ENCODE data around the gene IRAK2. TPM values are rescaled to one million over a fixed set of nuclear protein-coding genes. Genes with fewer than 3 reads are reported as not detected.

Gene IRAK2
- total RNA-seq, 1 experiment from 2014 or later = 4.2 TPM

DNA sequence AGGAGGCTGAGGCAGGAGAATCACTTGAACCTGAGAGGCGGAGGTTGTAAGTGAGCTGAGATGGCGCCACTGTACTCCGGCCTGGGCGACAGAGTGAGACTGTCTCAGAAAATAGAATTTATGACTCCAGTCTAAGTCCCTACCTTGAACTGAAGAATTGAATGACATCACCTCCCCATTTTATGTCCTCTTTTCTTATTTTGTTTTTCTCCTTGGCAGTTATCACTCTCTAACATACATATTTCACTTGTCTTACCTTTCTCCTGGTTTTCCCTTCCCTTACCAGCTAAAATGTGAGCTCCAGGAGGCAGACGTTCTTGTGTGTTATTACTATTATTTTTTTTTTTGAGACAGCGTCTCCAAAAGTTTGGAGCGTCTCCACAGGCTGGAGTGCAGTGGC is 91.1 kb downstream of the IRAK2 start:
- H3K36me3 ChIP-seq (ENCODE audit: control insufficient read depth, insufficient read depth, low read length) = no peaks in the 10 kb centered on the region; the same call in 1 of the 2 replicates
- TF ChIP-seq, protein P1, sequence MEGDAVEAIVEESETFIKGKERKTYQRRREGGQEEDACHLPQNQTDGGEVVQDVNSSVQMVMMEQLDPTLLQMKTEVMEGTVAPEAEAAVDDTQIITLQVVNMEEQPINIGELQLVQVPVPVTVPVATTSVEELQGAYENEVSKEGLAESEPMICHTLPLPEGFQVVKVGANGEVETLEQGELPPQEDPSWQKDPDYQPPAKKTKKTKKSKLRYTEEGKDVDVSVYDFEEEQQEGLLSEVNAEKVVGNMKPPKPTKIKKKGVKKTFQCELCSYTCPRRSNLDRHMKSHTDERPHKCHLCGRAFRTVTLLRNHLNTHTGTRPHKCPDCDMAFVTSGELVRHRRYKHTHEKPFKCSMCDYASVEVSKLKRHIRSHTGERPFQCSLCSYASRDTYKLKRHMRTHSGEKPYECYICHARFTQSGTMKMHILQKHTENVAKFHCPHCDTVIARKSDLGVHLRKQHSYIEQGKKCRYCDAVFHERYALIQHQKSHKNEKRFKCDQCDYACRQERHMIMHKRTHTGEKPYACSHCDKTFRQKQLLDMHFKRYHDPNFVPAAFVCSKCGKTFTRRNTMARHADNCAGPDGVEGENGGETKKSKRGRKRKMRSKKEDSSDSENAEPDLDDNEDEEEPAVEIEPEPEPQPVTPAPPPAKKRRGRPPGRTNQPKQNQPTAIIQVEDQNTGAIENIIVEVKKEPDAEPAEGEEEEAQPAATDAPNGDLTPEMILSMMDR (IDR thresholded peaks at IDR 0.05; ENCODE audit: insufficient read depth in 1 of 2, low read depth in 1 of 2, low read length in 1 of 2, severe bottlenecking in 1 of 2, unreplicated experiment in 1 of 2) = no peak
- CTCF ChIA-PET = no interaction called here

DNA sequence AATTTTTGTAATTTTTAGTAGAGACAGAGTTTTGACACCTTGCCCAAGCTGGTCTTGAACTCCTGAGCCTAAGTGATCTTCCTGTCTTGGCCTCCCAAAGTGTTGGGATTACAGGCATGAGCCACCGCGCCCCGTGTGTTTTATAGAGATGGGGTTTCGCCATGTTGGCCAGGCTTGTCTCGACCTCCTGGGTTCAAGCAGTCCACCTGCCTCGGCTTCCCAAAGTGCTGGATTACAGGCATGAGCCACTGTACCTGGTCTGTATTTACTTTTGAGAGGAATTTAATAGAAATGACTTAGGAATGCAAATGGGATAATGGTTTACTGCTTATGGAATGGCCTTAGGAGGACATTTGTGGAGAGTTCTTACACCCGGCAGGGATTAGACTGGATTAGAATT is 94.3 kb downstream of the IRAK2 start:
- CTCF ChIA-PET = no interaction called here
- Histone ChIP-seq H3K4me1 (no peaks in the 10 kb centered on the region), H3K27me3 (replicated peaks; ENCODE audit: control insufficient read depth, insufficient read depth, low read length) (no peaks in the 10 kb centered on the region), H3K36me3 (ENCODE audit: control insufficient read depth, insufficient read depth, low read length) (no peaks in the 10 kb centered on the region; the same call in 1 of the 2 replicates), H3K4me3 (ENCODE audit: low read depth, low read length) (no peak overlapping the region), H3K9me3 (no peaks in the 10 kb centered on the region)
- Mint-ChIP-seq H3K9me3 (ENCODE audit: unreplicated experiment) (no peaks in the 10 kb centered on the region), H3K36me3 (ENCODE audit: insufficient read depth, unreplicated experiment) (peaks cover 76% of the 10 kb centered on the region), H3K4me1 (ENCODE audit: low read depth, unreplicated experiment) (peaks cover 15% of the 10 kb centered on the region), H3K27me3 (ENCODE audit: insufficient read depth, unreplicated experiment) (no peaks in the 10 kb centered on the region), H3K27ac (ENCODE audit: unreplicated experiment) (no peak overlapping the region), H3K4me3 (ENCODE audit: unreplicated experiment) (no peak overlapping the region)
- BruUV-seq (replicated peaks) = no TSS peak
- no peak for DNase-seq
- POLR2A ChIA-PET = no interaction called here
- TF ChIP-seq, protein P1 (IDR thresholded peaks at IDR 0.05; ENCODE audit: insufficient read depth in 1 of 2, low read depth in 1 of 2, low read length in 1 of 2, severe bottlenecking in 1 of 2, unreplicated experiment in 1 of 2) = no peak
- intact Hi-C loops (cut with micrococcal nuclease; ENCODE audit: unreplicated experiment) = no loop called here

More for the DNA sequence above, 91.1 kb downstream of the IRAK2 start:
- Mint-ChIP-seq H3K27ac (ENCODE audit: unreplicated experiment) (no peak overlapping the region), H3K27me3 (ENCODE audit: insufficient read depth, unreplicated experiment) (no peaks in the 10 kb centered on the region), H3K36me3 (ENCODE audit: insufficient read depth, unreplicated experiment) (peaks cover 72% of the 10 kb centered on the region), H3K9me3 (ENCODE audit: unreplicated experiment) (no peaks in the 10 kb centered on the region), H3K4me3 (ENCODE audit: unreplicated experiment) (no peak overlapping the region), H3K4me1 (ENCODE audit: low read depth, unreplicated experiment) (peaks cover 5% of the 10 kb centered on the region)
- Histone ChIP-seq H3K9me3 (no peaks in the 10 kb centered on the region), H3K4me1 (0 out of 2 replicates have a peak, but pooled peaks cover 2% of the 10 kb centered on the region), H3K4me3 (ENCODE audit: low read depth, low read length) (no peak overlapping the region), H3K27me3 (replicated peaks; ENCODE audit: control insufficient read depth, insufficient read depth, low read length) (no peaks in the 10 kb centered on the region)
- no TSS peak for BruUV-seq (replicated peaks)
- intact Hi-C loops (cut with micrococcal nuclease; ENCODE audit: unreplicated experiment) = no loop called here
- POLR2A ChIA-PET = no interaction called here
- DNase-seq = no peak

DNA sequence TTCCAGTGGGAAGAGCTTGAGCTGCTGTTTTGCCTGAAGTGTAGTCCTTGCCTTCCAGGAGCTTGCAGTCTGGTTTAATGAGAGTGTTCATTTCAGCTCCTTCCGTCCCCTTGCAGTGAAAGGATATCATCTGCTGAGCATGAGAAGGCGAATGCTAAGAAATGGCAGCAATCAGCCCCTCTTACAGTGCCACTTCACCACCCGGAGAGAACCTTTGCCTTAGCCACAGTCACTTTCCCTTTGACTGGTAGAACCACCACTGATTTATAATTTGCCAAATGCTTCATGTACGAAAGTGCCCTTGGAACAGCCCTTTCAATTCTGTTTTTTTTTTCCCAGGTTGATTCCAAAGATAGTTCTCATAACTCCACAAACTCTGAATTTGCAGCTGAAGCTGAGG is 95.1 kb downstream of the IRAK2 start:
- no TSS peak for BruUV-seq (replicated peaks)
- H3K27me3 ChIP-seq (replicated peaks; ENCODE audit: control insufficient read depth, insufficient read depth, low read length) = no peaks in the 10 kb centered on the region
- DNase-seq = no peak
- no peaks in the 10 kb centered on the region for H3K27me3 Mint-ChIP-seq (ENCODE audit: insufficient read depth, unreplicated experiment)
- CTCF ChIA-PET = no interaction called here
- TF ChIP-seq, protein P1 (IDR thresholded peaks at IDR 0.05; ENCODE audit: insufficient read depth in 1 of 2, low read depth in 1 of 2, low read length in 1 of 2, severe bottlenecking in 1 of 2, unreplicated experiment in 1 of 2) = no peak
- H3K4me1 Mint-ChIP-seq (ENCODE audit: low read depth, unreplicated experiment) = peaks cover 10% of the 10 kb centered on the region
- no peak overlapping the region for H3K4me3 Mint-ChIP-seq (ENCODE audit: unreplicated experiment)
- H3K36me3 Mint-ChIP-seq (ENCODE audit: insufficient read depth, unreplicated experiment) = peaks cover 76% of the 10 kb centered on the region
- H3K27ac Mint-ChIP-seq (ENCODE audit: unreplicated experiment) = no peak overlapping the region
- POLR2A ChIA-PET = no interaction called here
- H3K36me3 ChIP-seq (ENCODE audit: control insufficient read depth, insufficient read depth, low read length) = no peaks in the 10 kb centered on the region
- H3K9me3 ChIP-seq = no peaks in the 10 kb centered on the region
- intact Hi-C loops (cut with micrococcal nuclease; ENCODE audit: unreplicated experiment) = no loop called here
- no peaks in the 10 kb centered on the region for H3K9me3 Mint-ChIP-seq (ENCODE audit: unreplicated experiment)
- H3K4me1 ChIP-seq = no peaks in the 10 kb centered on the region
- H3K4me3 ChIP-seq (ENCODE audit: low read depth, low read length) = no peak overlapping the region

All from Caco-2 (cell line).